Fibroblast of lung (primary cell): ENCODE results near the gene TIAM1. TPM values are rescaled to one million over a fixed set of nuclear protein-coding genes. Genes with fewer than 3 reads are reported as not detected.

Source experiments
- DNase-seq, 2 donors: peaks; one replicate each; pipeline versions ENCODE4 v3.0.0 to v3.0.0-alpha.2; 2010; ENCODE audit warnings: low read depth in 2 of 2
- H2AFZ ChIP-seq: 2 replicates; pipeline ENCODE4 v1.5.1; 2012; ENCODE audit warnings: low read length, control low read depth, inconsistent platforms
- H3K27ac ChIP-seq: 2 replicates; pipeline ENCODE4 v1.5.1; 2011; ENCODE audit warnings: low read length, control low read depth; ENCODE audit not compliant: insufficient read depth
- H3K27me3 ChIP-seq: 2 replicates; pipeline ENCODE4 v1.5.1; 2011; ENCODE audit warnings: mild to moderate bottlenecking, low read length; ENCODE audit not compliant: control insufficient read depth, insufficient read depth
- H3K36me3 ChIP-seq: 2 replicates; pipeline ENCODE4 v1.5.1; 2011; ENCODE audit warnings: low read length; ENCODE audit not compliant: control insufficient read depth, insufficient read depth
- H3K4me1 ChIP-seq: 2 replicates; pipeline ENCODE4 v1.5.1; 2011; ENCODE audit warnings: low read length; ENCODE audit not compliant: control insufficient read depth, insufficient read depth; ENCODE audit errors: extremely low read depth
- H3K4me2 ChIP-seq: 2 replicates; pipeline ENCODE4 v1.5.1; 2011; ENCODE audit warnings: low read length, control low read depth; ENCODE audit not compliant: insufficient read depth; ENCODE audit errors: extremely low read depth
- H3K4me3 ChIP-seq, 4 experiments: fragments of 200-600 bp in 1 of 4; sonication (generic) in 1 of 4; replicated peaks in 1 of 4; 2 replicates each; pipeline ENCODE4 v1.5.1; 2011 to 2016; ENCODE audit warnings: low read length in 4 of 4, low read depth in 3 of 4, mild to moderate bottlenecking in 3 of 4, control low read depth in 2 of 4, inconsistent platforms in 1 of 4, mixed read lengths in 1 of 4; ENCODE audit not compliant: insufficient read depth in 1 of 4; ENCODE audit errors: control extremely low read depth in 1 of 4
- H3K79me2 ChIP-seq: 2 replicates; pipeline ENCODE4 v1.5.1; 2012; ENCODE audit warnings: mild to moderate bottlenecking, low read length, inconsistent platforms; ENCODE audit not compliant: control insufficient read depth, insufficient read depth
- H3K9ac ChIP-seq: 2 replicates; pipeline ENCODE4 v1.5.1; 2011; ENCODE audit warnings: mild to moderate bottlenecking, low read length, control low read depth; ENCODE audit not compliant: insufficient read depth
- H3K9me3 ChIP-seq: 2 replicates; pipeline ENCODE4 v1.5.1; 2012; ENCODE audit warnings: low read depth, low read length; ENCODE audit not compliant: control insufficient read depth, insufficient read depth
- H4K20me1 ChIP-seq: 2 replicates; pipeline ENCODE4 v1.5.1; 2011; ENCODE audit warnings: low read length; ENCODE audit not compliant: control insufficient read depth, insufficient read depth; ENCODE audit errors: extremely low read depth
- CTCF ChIP-seq, 2 donors: IDR thresholded peaks in 1 of 2; conservative IDR thresholded peaks in 1 of 2; 1 replicate in 1 of 2; 2 replicates in 1 of 2; pipeline ENCODE4 v1.5.1; 2011 to 2012; ENCODE audit warnings: low read length in 2 of 2, control low read depth in 1 of 2, inconsistent platforms in 1 of 2, low read depth in 1 of 2, mild to moderate bottlenecking in 1 of 2
- EZH2 ChIP-seq: IDR thresholded peaks from 2 replicates; pipeline ENCODE4 v1.5.1; 2012; ENCODE audit warnings: low read length, control low read depth, mild to moderate bottlenecking; ENCODE audit errors: missing control alignments
- polyA plus RNA-seq, 2 donors: library from polyadenylated mRNA; depleted of rRNA in 1 of 2; stranded (reverse) in 1 of 2; unstranded in 1 of 2; fragments of >200 nt; gene quantifications; 2 replicates each; pipeline ENCODE4 v1.2.1, GENCODE V29; 2011 to 2012; ENCODE audit warnings: missing spikeins in 1 of 2
- total RNA-seq: library from RNA; depleted of rRNA; stranded (reverse); fragments of >200 nt; gene quantifications from 2 replicates; pipeline ENCODE4 v1.2.1, GENCODE V29; 2014

Gene TIAM1
- total and polyA plus RNA-seq, 2 donors (not counting 1 experiment from before 2014, with no cell fraction given): under 0.01 to 0.52 TPM

DNA sequence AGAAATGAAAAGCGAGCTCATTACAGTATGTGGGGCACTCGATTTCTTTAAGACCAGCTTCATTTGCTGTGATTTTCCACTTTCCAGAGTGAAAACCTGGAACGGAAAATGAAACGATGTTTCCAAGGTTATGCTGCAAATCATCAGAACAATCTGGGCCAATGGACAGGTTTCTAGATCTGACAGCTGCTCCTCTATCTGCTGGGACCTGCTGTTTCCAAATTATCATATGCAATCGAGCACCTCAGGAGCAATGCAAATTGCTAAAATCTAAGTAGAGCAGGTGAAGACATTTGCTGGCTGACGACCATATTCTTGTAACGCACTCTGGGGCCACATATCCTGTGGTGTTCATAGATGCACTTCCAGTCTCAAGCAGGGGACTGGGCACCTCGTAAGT is 39.7 kb upstream of the TIAM1 start:
- no peaks in the 10 kb centered on the region for H3K79me2 ChIP-seq
- no peaks in the 10 kb centered on the region for H4K20me1 ChIP-seq
- TF ChIP-seq CTCF (conservative IDR thresholded peaks at IDR 0.05 in 1 of 2, IDR thresholded peaks at IDR 0.05 in 1 of 2; ENCODE audit: low read depth in 1 of 2, low read length in 2 of 2) (no peak), EZH2 (no peak)
- H3K27me3 ChIP-seq: no peaks in the 10 kb centered on the region
- H3K4me3 ChIP-seq: no peak overlapping the region
- H3K9me3 ChIP-seq: no peaks in the 10 kb centered on the region
- H2AFZ ChIP-seq: no peak overlapping the region
- no peaks in the 10 kb centered on the region for H3K4me1 ChIP-seq
- no peaks in the 10 kb centered on the region for H3K36me3 ChIP-seq
- no peak for DNase-seq
- H3K4me2 ChIP-seq: no peak overlapping the region
- H3K9ac ChIP-seq: no peak overlapping the region
- no peak overlapping the region for H3K27ac ChIP-seq

- Histone ChIP-seq H3K79me2 (no peaks in the 10 kb centered on the region), H3K9ac (no peak overlapping the region), H2AFZ (no peak overlapping the region), H3K27me3 (no peaks in the 10 kb centered on the region), H3K9me3 (no peaks in the 10 kb centered on the region), H3K4me3 (no peak overlapping the region), H3K4me1 (no peaks in the 10 kb centered on the region), H3K27ac (no peak overlapping the region), H3K4me2 (no peak overlapping the region), H4K20me1 (no peaks in the 10 kb centered on the region), H3K36me3 (no peaks in the 10 kb centered on the region)
- TF ChIP-seq CTCF (conservative IDR thresholded peaks at IDR 0.05 in 1 of 2, IDR thresholded peaks at IDR 0.05 in 1 of 2; ENCODE audit: low read depth in 1 of 2, low read length in 2 of 2) (no peak), EZH2 (no peak)
- no peak for DNase-seq
Observed at GRCh38 chr21:31382060-31382459, 38.0 kb upstream of the TIAM1 start.

DNA sequence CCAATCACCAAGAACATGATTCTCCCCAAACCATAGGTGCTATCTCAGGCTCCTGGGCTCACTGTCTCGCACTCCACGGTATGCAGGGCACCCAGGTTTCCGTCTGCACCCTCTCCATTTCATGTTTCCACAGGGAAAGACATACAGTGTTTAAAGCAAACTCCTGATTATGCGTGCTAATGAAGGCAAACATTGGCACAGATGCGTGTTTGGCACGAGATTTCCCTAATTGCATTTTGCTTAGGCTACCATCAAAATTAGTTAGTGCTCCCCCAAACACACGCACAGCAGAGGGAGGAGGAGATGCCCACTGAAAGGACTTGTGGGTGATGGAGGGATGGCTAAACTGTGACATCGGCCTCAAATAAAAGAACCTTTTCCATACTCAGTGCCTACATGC is 32.2 kb upstream of the TIAM1 start:
- Histone ChIP-seq H3K27me3 (no peaks in the 10 kb centered on the region), H4K20me1 (no peaks in the 10 kb centered on the region), H3K9me3 (no peaks in the 10 kb centered on the region), H3K27ac (no peak overlapping the region), H3K36me3 (no peaks in the 10 kb centered on the region), H3K4me2 (no peak overlapping the region), H3K79me2 (no peaks in the 10 kb centered on the region), H3K4me3 (no peak overlapping the region), H2AFZ (no peak overlapping the region), H3K9ac (no peak overlapping the region), H3K4me1 (no peaks in the 10 kb centered on the region)
- TF ChIP-seq CTCF (conservative IDR thresholded peaks at IDR 0.05 in 1 of 2, IDR thresholded peaks at IDR 0.05 in 1 of 2; ENCODE audit: low read depth in 1 of 2, low read length in 2 of 2) (no peak), EZH2 (no peak)
- DNase-seq: no peak
